ENCODE measurements around the gene IGFALS. TPM values are rescaled to one million over a fixed set of nuclear protein-coding genes. Genes with fewer than 3 reads are reported as not detected.

Gene IGFALS
- polyA plus RNA-seq, 3 donors, result 1.4 to 4.0 (median 2.1) TPM

DNA sequence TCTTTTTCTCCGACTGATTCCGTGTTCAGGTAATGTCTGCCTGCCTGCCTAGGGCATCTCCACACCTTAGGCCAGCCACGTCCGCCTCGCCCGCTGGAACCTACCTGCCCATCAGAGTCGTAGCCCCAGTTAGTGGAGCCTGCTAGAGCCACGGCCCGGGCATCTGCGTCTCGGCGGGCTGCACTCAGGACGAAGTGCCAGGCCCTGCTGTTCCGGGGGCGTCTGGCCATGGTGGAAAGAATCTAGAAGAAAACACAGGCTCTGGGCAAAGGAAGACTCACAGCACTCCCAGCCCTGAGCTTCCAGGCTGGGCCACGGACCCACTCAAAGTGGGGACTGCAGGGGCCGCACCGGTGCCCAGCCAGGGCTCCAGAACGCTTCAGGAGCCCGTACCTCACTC is 12.3 kb downstream of the IGFALS start:
- DNase-seq (ENCODE audit: extremely low read depth in 1 of 11, low read depth in 9 of 11, low spot score in 4 of 11), result no peak

DNA sequence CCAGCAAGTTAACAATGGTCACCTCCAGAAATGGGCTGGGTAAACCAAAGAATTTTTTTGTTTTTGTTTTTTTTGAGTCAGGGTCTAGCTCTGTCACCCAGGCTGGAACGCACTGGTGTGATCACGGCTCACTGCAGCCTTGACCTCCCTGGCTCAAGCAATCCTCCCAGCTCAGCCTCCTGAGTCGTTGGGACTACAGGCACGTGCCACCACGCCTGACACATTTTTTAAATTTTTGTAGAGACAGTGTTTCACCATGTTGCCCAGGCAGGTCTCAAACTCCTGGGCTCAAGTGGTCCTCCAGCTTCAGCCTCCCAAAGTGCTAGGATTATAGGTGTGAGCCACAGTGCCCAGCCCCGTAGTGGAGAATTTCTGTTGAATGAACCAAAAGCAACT is 12.8 kb downstream of the IGFALS start:
- no peak for DNase-seq (ENCODE audit: extremely low read depth in 1 of 11, low read depth in 9 of 11, low spot score in 4 of 11)

GRCh38 chr16:1779741-1780676 is 13.5 kb downstream of the IGFALS start:
- DNase-seq (ENCODE audit: extremely low read depth in 1 of 11, low read depth in 9 of 11, low spot score in 4 of 11), result no peak

GRCh38 chr16:1779234-1779701 is 14.2 kb downstream of the IGFALS start:
- no peak for DNase-seq (ENCODE audit: extremely low read depth in 1 of 11, low read depth in 9 of 11, low spot score in 4 of 11)

DNA sequence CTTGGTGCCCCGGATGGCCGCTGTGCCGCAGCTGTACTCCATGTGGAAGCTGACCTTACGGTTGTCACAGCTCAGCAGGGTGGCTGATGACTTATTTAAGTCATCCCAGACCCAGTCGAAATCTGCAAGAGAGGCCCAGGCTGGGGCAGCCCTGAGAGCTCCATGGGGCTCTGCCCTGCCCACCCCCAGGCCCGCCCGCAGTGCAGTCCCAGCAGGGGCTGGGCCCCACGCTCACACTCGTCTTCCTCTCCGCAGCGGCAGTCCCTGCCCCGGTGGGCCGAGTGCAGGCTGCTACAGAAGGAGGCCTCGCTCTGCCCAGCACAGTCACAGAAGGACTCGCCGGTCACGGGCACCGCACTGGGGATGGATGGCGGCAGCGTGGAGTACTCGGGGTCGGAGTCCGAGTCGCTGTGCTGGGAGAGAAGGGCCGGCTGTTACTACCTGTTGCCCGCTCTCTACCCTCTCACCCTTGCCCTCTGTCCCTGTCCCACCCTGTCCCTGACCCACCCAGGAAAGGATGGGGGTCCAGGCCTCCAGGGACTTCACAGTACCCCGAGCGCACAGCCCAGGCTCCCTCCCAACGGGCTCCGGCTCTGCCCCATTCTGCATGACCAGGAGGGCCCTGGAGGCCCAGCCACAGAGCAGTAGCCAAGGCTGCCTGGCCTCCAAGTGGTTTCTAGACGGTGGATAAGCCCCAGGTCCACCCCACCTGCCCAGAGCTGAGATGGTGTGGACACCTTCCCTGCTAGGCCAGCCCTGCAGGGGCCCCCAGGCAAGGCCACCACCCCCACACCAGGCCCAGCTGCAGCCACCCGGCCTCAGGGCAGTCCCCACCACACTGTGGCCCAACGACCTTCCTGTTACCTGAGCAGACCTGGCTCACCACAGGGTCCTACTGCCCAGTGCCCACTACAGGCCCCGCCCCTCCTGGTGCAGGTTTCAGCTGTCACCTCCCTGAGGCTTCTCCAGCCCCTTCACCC is 15.0 kb downstream of the IGFALS start:
- no peak for DNase-seq (ENCODE audit: extremely low read depth in 1 of 11, low read depth in 9 of 11, low spot score in 4 of 11)

GRCh38 chr16:1777375-1778199 is 15.9 kb downstream of the IGFALS start:
- no peak for DNase-seq (ENCODE audit: extremely low read depth in 1 of 11, low read depth in 9 of 11, low spot score in 4 of 11)

DNA sequence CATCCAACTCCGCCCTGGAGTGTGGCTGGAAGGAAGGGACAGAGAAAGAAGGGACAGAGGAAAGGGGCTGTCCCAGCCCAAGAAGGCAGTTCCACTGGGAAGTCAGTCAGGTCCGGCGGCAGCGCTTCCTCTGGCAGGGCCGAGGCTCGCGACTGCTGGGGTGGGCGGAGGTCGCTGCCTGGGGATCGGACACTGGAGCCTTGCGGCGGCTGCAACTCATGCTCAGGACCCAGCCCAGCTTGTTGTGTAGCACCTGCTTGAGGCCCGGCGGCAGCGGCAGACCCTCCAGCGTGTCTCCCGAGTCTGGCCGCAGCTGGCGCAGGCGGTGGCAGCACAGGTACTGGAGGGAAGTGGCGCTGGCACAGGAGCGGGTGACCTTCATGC is 16.5 kb downstream of the IGFALS start:
- DNase-seq (ENCODE audit: extremely low read depth in 1 of 11, low read depth in 9 of 11, low spot score in 4 of 11), result no peak

DNA sequence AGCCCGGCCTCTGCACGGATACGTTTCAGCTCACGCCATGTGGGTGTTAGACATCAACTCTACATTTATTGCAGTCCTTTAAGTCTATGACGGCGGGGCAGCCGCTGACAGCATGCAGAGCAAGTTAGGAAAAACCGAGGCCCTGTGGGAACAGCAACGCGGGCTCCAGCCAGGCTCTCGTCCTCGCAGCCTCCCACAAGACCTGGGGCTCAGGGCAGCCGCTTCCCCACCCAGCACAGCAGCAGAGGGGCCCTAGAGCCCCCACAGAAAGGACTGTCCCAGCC is 16.9 kb downstream of the IGFALS start:
- DNase-seq (ENCODE audit: extremely low read depth in 1 of 11, low read depth in 9 of 11, low spot score in 4 of 11), result no peak

GRCh38 chr16:1775846-1776671 is 17.4 kb downstream of the IGFALS start:
- no peak for DNase-seq (ENCODE audit: extremely low read depth in 1 of 11, low read depth in 9 of 11, low spot score in 4 of 11)

- DNase-seq (ENCODE audit: extremely low read depth in 1 of 11, low read depth in 9 of 11, low spot score in 4 of 11), result no peak
These were observed 18.3 kb downstream of the IGFALS start for GRCh38 chr16:1775006-1775845.

GRCh38 chr16:1774448-1774780 is 19.1 kb downstream of the IGFALS start:
- no peak for DNase-seq (ENCODE audit: extremely low read depth in 1 of 11, low read depth in 9 of 11, low spot score in 4 of 11)

GRCh38 chr16:1773703-1774447 is 19.6 kb downstream of the IGFALS start:
- no peak for DNase-seq (ENCODE audit: extremely low read depth in 1 of 11, low read depth in 9 of 11, low spot score in 4 of 11)

DNA sequence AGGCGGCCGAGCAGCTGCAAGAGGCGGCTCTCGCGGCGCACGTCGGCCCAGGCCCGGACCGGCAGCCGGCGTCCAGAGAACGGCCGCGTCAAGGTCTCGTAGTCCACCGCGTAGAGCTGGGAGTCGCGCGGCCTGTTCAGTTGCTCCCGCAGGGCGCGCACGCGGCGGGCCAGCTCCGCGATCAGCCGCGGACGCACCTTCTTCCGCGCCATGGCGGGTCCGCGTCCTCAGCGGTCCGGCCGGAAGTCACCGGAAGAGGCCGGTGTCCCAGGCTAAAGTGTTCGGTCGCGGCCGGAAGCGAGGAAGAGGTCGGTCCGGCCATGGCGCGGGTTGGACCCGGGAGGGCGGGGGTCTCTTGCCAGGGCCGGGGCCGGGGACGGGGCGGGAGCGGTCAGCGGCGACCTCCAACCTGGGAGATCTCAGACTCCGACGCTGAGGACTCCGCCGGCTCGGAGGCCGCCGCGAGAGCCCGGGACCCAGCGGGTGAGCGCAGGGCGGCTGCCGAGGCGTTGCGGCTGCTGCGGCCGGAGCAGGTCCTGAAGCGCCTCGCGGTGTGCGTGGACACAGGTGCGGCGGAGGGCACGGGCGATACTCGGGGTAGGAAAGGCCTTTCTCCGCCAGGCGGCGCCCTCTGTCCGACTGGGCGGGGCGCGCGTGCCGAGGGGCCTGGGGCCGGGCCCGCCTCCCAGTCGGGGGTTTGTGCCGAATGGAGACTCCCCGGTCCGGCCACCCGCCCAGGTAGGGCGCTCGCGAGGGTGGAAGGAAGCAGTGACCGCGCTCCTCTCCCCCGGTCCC is 20.4 kb downstream of the IGFALS start, which contains the start of gene MRPS34:
TSS of gene MRPS34 (minus strand) at position 227 of the 795 bp plus-strand sequence. CDS start at position 212, 15 bp downstream.
- DNase-seq (ENCODE audit: extremely low read depth in 1 of 11, low read depth in 9 of 11, low spot score in 4 of 11), result peak in 10 of 11 donors; percentile 61 to 85 (median 81)

GRCh38 chr16:1772362-1772907 is 21.1 kb downstream of the IGFALS start, which contains the start of gene EME2:
Gene EME2 (plus strand): TSS chr16:1772810. CDS start chr16:1773228, 418 bp downstream.
- no peak for DNase-seq (ENCODE audit: extremely low read depth in 1 of 11, low read depth in 9 of 11, low spot score in 4 of 11)

- no peak for DNase-seq (ENCODE audit: extremely low read depth in 1 of 11, low read depth in 9 of 11, low spot score in 4 of 11)
These were observed 21.6 kb downstream of the IGFALS start for GRCh38 chr16:1771864-1772361.
